WTC11 (cell line): ENCODE results near the gene DNAJB11.

Source experiments
- AR ChIP-seq: fragments of 250-450 bp; sonication (Bioruptor Pico); IDR thresholded peaks from 2 replicates; pipeline ENCODE4 v1.9.0; 2021; ENCODE audit warnings: mild to moderate bottlenecking
- ATF1 ChIP-seq: sonication (generic); formaldehyde crosslinking; IDR thresholded peaks from 2 replicates; pipeline ENCODE4 v1.8.1; 2023; ENCODE audit warnings: mild to moderate bottlenecking, moderate library complexity, missing genetic modification reagents
- CTCF ChIP-seq: fragments of 200-600 bp; IDR thresholded peaks from 2 replicates; pipeline ENCODE4 v1.8.0; 2022; ENCODE audit warnings: antibody characterized with exemption
- SP1 ChIP-seq: sonication (generic); formaldehyde crosslinking; conservative IDR thresholded peaks from 2 replicates; pipeline ENCODE4 v1.8.1; 2022; ENCODE audit warnings: missing genetic modification reagents
- TCF7 ChIP-seq: sonication (generic); formaldehyde crosslinking; IDR thresholded peaks from 2 replicates; pipeline ENCODE4 v1.8.0; 2022; ENCODE audit warnings: mild to moderate bottlenecking, low read depth, missing genetic modification reagents, moderate library complexity
- ZNF263 ChIP-seq: sonication (generic); formaldehyde crosslinking; IDR thresholded peaks from 2 replicates; pipeline ENCODE4 v1.8.1; 2022; ENCODE audit warnings: low read depth, mild to moderate bottlenecking, moderate library complexity, missing genetic modification reagents
- TF ChIP-seq, protein P1 (sequence below): sonication (generic); formaldehyde crosslinking; IDR thresholded peaks from 2 replicates; pipeline ENCODE4 v1.8.0; 2022; ENCODE audit warnings: missing genetic modification reagents
- TF ChIP-seq, protein P2 (sequence below): sonication (generic); formaldehyde crosslinking; IDR thresholded peaks from 2 replicates; pipeline ENCODE4 v1.8.1; 2023; ENCODE audit warnings: mild to moderate bottlenecking, missing genetic modification reagents
- TF ChIP-seq, protein P3 (sequence below): sonication (generic); formaldehyde crosslinking; IDR thresholded peaks from 2 replicates; pipeline ENCODE4 v1.8.1; 2023; ENCODE audit warnings: mild to moderate bottlenecking, missing genetic modification reagents, moderate library complexity

DNA sequence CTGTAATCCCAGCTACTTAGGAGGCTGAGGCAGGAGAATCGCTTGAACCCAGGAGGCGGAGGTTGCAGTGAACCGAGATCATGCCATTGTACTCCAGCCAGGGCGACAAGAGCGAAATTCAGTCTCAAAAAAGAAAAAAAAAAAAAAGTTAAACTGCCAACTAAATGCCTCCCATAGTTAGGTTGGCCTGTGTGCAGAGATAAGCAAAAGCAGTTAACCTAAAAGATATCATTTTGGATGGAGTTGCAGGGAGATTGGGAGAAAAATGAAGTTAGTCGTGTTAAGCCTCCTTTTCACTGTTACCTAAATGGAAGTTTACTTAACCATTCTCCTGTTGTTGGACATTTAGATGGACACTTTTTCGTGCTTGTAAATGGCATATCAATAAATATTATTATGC, 58.2 kb downstream of the DNAJB11 start:
- no peak for TF ChIP-seq CTCF
- no peak for TF ChIP-seq ZNF263 (CRISPR knock-in tag)
- TF ChIP-seq TCF7 (CRISPR knock-in tag) = no peak
- TF ChIP-seq AR (CRISPR knock-in tag) = no peak
- TF ChIP-seq SP1 (CRISPR knock-in tag) = no peak
- TF ChIP-seq, protein P1, sequence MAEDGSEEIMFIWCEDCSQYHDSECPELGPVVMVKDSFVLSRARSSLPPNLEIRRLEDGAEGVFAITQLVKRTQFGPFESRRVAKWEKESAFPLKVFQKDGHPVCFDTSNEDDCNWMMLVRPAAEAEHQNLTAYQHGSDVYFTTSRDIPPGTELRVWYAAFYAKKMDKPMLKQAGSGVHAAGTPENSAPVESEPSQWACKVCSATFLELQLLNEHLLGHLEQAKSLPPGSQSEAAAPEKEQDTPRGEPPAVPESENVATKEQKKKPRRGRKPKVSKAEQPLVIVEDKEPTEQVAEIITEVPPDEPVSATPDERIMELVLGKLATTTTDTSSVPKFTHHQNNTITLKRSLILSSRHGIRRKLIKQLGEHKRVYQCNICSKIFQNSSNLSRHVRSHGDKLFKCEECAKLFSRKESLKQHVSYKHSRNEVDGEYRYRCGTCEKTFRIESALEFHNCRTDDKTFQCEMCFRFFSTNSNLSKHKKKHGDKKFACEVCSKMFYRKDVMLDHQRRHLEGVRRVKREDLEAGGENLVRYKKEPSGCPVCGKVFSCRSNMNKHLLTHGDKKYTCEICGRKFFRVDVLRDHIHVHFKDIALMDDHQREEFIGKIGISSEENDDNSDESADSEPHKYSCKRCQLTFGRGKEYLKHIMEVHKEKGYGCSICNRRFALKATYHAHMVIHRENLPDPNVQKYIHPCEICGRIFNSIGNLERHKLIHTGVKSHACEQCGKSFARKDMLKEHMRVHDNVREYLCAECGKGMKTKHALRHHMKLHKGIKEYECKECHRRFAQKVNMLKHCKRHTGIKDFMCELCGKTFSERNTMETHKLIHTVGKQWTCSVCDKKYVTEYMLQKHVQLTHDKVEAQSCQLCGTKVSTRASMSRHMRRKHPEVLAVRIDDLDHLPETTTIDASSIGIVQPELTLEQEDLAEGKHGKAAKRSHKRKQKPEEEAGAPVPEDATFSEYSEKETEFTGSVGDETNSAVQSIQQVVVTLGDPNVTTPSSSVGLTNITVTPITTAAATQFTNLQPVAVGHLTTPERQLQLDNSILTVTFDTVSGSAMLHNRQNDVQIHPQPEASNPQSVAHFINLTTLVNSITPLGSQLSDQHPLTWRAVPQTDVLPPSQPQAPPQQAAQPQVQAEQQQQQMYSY (CRISPR knock-in tag) = no peak
- TF ChIP-seq ATF1 (CRISPR knock-in tag) = no peak
- TF ChIP-seq, protein P2, sequence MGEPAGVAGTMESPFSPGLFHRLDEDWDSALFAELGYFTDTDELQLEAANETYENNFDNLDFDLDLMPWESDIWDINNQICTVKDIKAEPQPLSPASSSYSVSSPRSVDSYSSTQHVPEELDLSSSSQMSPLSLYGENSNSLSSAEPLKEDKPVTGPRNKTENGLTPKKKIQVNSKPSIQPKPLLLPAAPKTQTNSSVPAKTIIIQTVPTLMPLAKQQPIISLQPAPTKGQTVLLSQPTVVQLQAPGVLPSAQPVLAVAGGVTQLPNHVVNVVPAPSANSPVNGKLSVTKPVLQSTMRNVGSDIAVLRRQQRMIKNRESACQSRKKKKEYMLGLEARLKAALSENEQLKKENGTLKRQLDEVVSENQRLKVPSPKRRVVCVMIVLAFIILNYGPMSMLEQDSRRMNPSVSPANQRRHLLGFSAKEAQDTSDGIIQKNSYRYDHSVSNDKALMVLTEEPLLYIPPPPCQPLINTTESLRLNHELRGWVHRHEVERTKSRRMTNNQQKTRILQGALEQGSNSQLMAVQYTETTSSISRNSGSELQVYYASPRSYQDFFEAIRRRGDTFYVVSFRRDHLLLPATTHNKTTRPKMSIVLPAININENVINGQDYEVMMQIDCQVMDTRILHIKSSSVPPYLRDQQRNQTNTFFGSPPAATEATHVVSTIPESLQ (CRISPR knock-in tag) = no peak
- TF ChIP-seq, protein P3, sequence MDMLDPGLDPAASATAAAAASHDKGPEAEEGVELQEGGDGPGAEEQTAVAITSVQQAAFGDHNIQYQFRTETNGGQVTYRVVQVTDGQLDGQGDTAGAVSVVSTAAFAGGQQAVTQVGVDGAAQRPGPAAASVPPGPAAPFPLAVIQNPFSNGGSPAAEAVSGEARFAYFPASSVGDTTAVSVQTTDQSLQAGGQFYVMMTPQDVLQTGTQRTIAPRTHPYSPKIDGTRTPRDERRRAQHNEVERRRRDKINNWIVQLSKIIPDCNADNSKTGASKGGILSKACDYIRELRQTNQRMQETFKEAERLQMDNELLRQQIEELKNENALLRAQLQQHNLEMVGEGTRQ = no peak
